ENCODE results near the gene GDF15.

DNA sequence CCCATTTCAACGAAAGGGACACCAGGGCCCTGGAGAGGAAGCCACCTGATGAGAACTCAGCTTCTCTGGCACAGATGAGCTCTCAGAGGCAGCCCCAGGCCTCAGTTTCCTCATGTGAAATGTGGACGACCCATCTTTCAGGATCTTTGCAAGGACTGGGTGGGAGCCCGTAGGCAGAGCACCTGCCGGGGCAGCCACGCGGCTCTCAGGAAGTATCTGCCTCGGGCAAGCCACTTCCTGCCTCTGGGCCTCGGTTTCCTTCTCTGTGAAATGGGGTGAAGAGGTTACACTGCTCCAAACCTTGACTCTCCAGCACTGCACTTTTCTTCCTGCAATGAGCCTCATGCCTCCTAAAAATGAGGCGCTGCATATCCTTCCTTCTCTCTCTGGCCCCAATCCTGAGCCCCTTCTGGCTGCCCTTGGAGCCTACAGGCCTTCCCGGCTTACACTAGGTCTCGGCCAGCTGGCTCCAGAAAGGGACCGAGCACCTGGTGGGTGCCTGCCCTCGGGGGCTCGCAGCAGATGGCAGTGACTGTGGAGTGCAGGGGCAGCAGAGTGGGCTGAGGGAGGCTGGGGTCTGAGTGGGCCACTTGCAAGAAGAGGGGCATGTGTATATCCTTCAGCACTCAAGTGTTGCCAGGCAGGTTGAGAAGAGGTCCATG lies 36.7 kb downstream of the GDF15 start:
- TF ChIP-seq POU6F1 (CRISPR knock-in tag; IDR thresholded peaks at IDR 0.05; ENCODE audit: borderline replicate concordance, low read depth): no peak
- TF ChIP-seq PATZ1 (CRISPR knock-in tag; IDR thresholded peaks at IDR 0.05; ENCODE audit: borderline replicate concordance): no peak
- TF ChIP-seq ISL1 (CRISPR knock-in tag; IDR thresholded peaks at IDR 0.05): no peak
- TF ChIP-seq ZFP3 (CRISPR knock-in tag; IDR thresholded peaks at IDR 0.05): no peak
- TF ChIP-seq ARNTL (CRISPR knock-in tag; IDR thresholded peaks at IDR 0.05; ENCODE audit: borderline replicate concordance, low read depth): no peak

All from SK-N-SH treated with all-trans-retinoic acid at 6 μM for 48 hours (cell line).